GM06990 (cell line): Measurements from ENCODE around the gene LITAF.

Source experiments
- DNase-seq: peaks from one replicate; pipeline ENCODE4 v3.0.0-alpha.2; 2011; ENCODE audit not compliant: insufficient read length; ENCODE audit errors: extremely low read depth
- H3K27me3 ChIP-seq: replicated peaks from 2 replicates; pipeline ENCODE4 v1.6.0; 2011; ENCODE audit warnings: low read length; ENCODE audit not compliant: control insufficient read depth, insufficient read depth
- H3K36me3 ChIP-seq: 2 replicates; pipeline ENCODE4 v1.5.1; 2011; ENCODE audit warnings: low read length; ENCODE audit not compliant: control insufficient read depth, insufficient read depth
- H3K4me3 ChIP-seq: replicated peaks from 2 replicates; pipeline ENCODE4 v1.5.1; 2011; ENCODE audit warnings: low read depth, mild to moderate bottlenecking, control low read depth, low read length
- TF ChIP-seq, protein P1 (sequence below): IDR thresholded peaks from 2 replicates; pipeline ENCODE4 v1.5.1; 2011; ENCODE audit warnings: low read length, control low read depth, mild to moderate bottlenecking, inconsistent platforms; ENCODE audit not compliant: insufficient read depth, poor library complexity, severe bottlenecking

LITAF gene

DNA sequence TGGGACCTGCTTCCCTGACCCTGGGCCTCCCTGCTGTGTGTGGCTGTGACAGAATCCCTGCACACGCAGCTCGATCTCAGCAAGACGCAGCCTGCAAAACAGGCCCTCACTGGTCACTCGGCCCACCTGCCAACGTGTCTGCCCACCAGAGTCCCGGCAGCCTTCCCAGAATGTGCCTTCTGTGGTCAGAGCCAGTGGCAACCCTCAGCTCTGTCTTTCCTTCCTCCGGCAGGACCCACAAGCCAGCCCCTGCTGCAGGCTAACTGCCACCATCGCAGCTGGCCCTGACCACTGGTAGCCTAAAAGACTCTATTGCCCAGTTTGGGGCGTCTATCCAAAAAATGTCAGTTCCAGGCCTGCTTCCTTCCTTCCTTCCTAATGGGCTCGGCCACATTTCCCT lies 83.2 kb downstream of the LITAF start:
- Histone ChIP-seq H3K4me3 (no peak overlapping the region), H3K27me3 (no peaks in the 10 kb centered on the region), H3K36me3 (no peaks in the 10 kb centered on the region)
- no peak for DNase-seq
- TF ChIP-seq, protein P1, sequence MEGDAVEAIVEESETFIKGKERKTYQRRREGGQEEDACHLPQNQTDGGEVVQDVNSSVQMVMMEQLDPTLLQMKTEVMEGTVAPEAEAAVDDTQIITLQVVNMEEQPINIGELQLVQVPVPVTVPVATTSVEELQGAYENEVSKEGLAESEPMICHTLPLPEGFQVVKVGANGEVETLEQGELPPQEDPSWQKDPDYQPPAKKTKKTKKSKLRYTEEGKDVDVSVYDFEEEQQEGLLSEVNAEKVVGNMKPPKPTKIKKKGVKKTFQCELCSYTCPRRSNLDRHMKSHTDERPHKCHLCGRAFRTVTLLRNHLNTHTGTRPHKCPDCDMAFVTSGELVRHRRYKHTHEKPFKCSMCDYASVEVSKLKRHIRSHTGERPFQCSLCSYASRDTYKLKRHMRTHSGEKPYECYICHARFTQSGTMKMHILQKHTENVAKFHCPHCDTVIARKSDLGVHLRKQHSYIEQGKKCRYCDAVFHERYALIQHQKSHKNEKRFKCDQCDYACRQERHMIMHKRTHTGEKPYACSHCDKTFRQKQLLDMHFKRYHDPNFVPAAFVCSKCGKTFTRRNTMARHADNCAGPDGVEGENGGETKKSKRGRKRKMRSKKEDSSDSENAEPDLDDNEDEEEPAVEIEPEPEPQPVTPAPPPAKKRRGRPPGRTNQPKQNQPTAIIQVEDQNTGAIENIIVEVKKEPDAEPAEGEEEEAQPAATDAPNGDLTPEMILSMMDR = no peak

DNA sequence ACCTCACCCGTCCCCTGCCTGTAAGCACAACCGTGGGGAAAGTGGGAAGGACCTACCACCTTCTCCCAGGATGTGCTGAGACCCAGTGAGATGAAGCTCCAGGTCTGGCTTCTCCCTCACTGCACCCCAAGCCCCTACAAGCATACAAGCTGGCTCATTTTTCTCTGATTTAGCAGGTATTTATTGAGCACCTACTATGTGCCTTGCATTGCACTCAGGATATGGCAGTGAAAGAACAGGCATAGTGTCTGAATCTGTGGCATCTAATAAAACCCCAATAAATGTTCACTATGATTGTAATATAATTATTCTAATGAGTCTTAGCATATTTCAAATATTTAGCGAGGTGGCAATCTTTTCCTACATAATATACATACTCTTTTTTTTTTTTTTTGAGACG lies 84.5 kb downstream of the LITAF start:
- DNase-seq = no peak
- Histone ChIP-seq H3K27me3 (no peaks in the 10 kb centered on the region), H3K4me3 (no peak overlapping the region), H3K36me3 (no peaks in the 10 kb centered on the region)
- TF ChIP-seq, protein P1 = no peak

DNA sequence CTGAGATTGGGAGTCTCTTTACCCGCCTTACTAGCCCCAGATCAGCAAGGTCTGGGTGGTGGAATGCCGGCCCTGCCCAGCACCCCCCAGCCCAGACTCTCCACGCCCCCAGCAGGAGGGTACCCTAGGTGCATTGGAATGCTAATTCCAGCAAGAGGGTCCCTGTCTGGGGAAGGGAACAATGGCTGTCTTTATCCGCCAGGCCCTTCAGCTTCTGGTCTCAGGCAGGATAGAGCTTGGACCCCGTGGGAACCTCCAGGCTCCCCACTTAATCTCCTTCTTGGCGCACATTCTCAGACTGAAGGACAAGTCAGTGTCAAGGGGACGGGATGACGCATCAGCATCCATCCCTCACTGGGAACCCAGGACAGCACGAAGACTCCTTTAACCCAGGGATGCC lies 85.1 kb downstream of the LITAF start:
- DNase-seq = no peak
- TF ChIP-seq, protein P1 = no peak
- H3K36me3 ChIP-seq = no peaks in the 10 kb centered on the region
- no peaks in the 10 kb centered on the region for H3K27me3 ChIP-seq
- H3K4me3 ChIP-seq = no peak overlapping the region

DNA sequence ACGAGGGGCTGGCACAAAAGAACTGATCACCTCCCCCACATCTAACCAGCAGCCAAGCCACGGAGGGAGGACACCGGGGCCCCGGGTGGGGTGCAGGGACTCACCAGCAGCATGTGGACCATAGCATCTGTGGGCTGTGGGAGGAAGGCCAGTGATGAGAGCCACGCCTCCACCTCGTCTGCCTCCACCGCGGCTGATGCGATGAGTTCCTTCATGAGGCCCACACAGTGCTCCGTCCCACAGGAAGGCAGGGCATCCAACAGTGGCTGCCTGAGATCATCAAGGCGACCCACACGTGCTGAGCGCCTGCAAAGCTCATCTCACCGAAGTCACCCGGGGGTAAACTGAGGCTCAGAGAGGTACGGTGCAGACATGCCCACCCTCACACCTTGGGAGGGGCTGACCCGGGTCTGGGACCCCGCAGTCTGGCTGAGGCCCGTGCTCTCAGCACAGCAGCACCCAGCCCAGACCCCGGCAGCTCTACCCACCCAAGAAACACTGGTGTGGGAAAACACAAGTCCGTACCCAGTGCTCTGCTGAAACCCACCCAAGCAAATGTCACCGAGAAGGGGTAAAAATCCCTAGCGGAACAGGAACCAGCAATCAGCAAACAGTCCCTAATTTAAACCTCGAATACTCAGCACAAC lies 85.9 kb downstream of the LITAF start:
- TF ChIP-seq, protein P1 = no peak
- no peak for DNase-seq
- H3K36me3 ChIP-seq = no peaks in the 10 kb centered on the region
- no peak overlapping the region for H3K4me3 ChIP-seq
- H3K27me3 ChIP-seq = no peaks in the 10 kb centered on the region

DNA sequence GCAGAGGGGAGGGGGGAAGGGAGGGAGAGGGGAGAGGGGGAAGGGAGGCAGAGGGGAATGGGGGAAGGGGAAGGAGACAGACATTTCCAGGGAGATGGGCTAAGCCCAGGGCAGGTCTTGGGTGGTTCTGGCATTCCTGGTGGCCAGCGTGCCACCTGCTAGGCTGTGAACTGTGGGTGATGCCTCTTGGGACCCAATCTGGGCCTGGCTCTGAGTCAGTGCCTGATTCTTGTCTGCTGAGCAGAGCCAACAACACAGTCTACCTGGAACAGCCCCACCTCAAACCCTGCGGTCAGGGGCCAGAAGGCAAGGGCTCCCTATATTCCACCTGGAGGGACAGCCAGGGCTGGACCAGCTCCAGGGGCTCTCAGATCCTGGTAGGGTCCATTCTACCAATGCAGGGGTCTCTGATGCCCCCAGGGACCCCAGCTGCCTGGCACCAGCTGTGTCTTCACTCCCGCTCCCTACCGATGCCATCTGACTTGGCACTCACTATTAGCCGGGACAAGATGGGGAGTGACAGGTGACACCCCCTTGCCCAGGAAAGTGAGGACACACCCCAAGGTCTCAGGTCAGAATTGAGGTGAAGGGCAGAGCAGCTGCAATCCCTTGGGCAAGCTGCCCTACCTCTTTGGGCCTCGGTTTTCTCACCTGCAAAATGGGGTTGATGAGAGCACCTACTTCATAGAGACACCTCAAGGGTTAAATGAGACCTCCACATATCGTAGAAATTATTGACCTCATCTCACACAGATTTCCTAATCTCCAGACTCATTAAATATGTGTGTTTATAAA lies 87.2 kb downstream of the LITAF start:
- no peaks in the 10 kb centered on the region for H3K36me3 ChIP-seq
- TF ChIP-seq, protein P1 = no peak
- no peaks in the 10 kb centered on the region for H3K27me3 ChIP-seq
- DNase-seq = no peak
- no peak overlapping the region for H3K4me3 ChIP-seq
